ENCODE measurements around the gene CCNG2. TPM values are rescaled to one million over a fixed set of nuclear protein-coding genes. Genes with fewer than 3 reads are reported as not detected.
A peak's percentile ranks its signal among the peaks of the same experiment; 100 is the strongest.

Gene CCNG2
- total RNA-seq, 1 experiment from 2014 or later: 44.2 TPM

GRCh38 chr4:77145842-77146185, 11.2 kb upstream of the CCNG2 start:
- no peaks in the 10 kb centered on the region for H4K20me1 ChIP-seq (ENCODE audit: insufficient read depth)
- peak overlapping the region; percentile 34; the same call in 1 of the 2 replicates for H2AFZ ChIP-seq
- peaks cover 27% of the 10 kb centered on the region for H3F3A ChIP-seq (ENCODE audit: insufficient read depth, low read depth)
- peak overlapping the region; percentile 82 for H3K27ac ChIP-seq
- peaks cover 42% of the 10 kb centered on the region for H3K4me1 ChIP-seq (replicated peaks; ENCODE audit: insufficient read depth)
- peak overlapping the region; percentile 1; the same call in 1 of the 2 replicates for H3K4me3 ChIP-seq
- no peaks in the 10 kb centered on the region for H3K9me3 ChIP-seq (ENCODE audit: insufficient read depth, low read depth)
- ChIA-PET POLR2A (ENCODE audit: unreplicated experiment) (no interaction called here), CTCF (no interaction called here)
- no peak for DNase-seq
- BruUV-seq (replicated peaks): no TSS peak
- TF ChIP-seq CTCF (conservative IDR thresholded peaks at IDR 0.05) (no peak), EZH2 (IDR thresholded peaks at IDR 0.05; ENCODE audit: low read depth) (no peak)
- H3K79me2 ChIP-seq (ENCODE audit: low read depth): no peaks in the 10 kb centered on the region
- no peaks in the 10 kb centered on the region for H3K9me2 ChIP-seq (ENCODE audit: insufficient read depth)
- peak overlapping the region; percentile 60 for H3K4me2 ChIP-seq
- intact Hi-C loops (cut with micrococcal nuclease; ENCODE audit: unreplicated experiment): no loop called here
- H3K36me3 ChIP-seq (ENCODE audit: low read depth): no peaks in the 10 kb centered on the region
- H3K27me3 ChIP-seq (ENCODE audit: insufficient read depth, low read depth): no peaks in the 10 kb centered on the region

- H3K36me3 ChIP-seq (ENCODE audit: low read depth): no peaks in the 10 kb centered on the region
- no peaks in the 10 kb centered on the region for H3K27me3 ChIP-seq (ENCODE audit: insufficient read depth, low read depth)
- H3K79me2 ChIP-seq (ENCODE audit: low read depth): no peaks in the 10 kb centered on the region
- H2AFZ ChIP-seq: peak overlapping the region; percentile 34
- peak overlapping the region; percentile 1; the same call in 1 of the 2 replicates for H3K4me3 ChIP-seq
- BruUV-seq (replicated peaks): no TSS peak
- CTCF ChIA-PET: interaction anchor here (0.6 kb wide), 1 partner anchor 1623 kb away, joined by 9 read pairs; no protein-coding TSS in a partner anchor
- intact Hi-C loops (cut with micrococcal nuclease; ENCODE audit: unreplicated experiment): no loop called here
- peaks cover 42% of the 10 kb centered on the region for H3K4me1 ChIP-seq (replicated peaks; ENCODE audit: insufficient read depth)
- peak overlapping the region; percentile 60 for H3K4me2 ChIP-seq
- H3K9me3 ChIP-seq (ENCODE audit: insufficient read depth, low read depth): no peaks in the 10 kb centered on the region
- DNase-seq: peak in 1 of 2 experiments; percentile 89
- H3K27ac ChIP-seq: peak overlapping the region; percentile 82
- TF ChIP-seq EZH2 (IDR thresholded peaks at IDR 0.05; ENCODE audit: low read depth): no peak
- TF ChIP-seq CTCF (conservative IDR thresholded peaks at IDR 0.05): no peak
- no peaks in the 10 kb centered on the region for H4K20me1 ChIP-seq (ENCODE audit: insufficient read depth)
- peaks cover 27% of the 10 kb centered on the region for H3F3A ChIP-seq (ENCODE audit: insufficient read depth, low read depth)
- POLR2A ChIA-PET (ENCODE audit: unreplicated experiment): interaction anchor here (0.7 kb wide), 1 partner anchor 64 kb away, joined by 8 read pairs; no protein-coding TSS in a partner anchor
- no peaks in the 10 kb centered on the region for H3K9me2 ChIP-seq (ENCODE audit: insufficient read depth)
Observed at GRCh38 chr4:77146186-77147078, 10.6 kb upstream of the CCNG2 start.

- no peaks in the 10 kb centered on the region for H3K36me3 ChIP-seq (ENCODE audit: low read depth)
- no peak for DNase-seq
- no peak overlapping the region for H3K4me3 ChIP-seq
- H3K27ac ChIP-seq: peak overlapping the region; percentile 82
- ChIA-PET POLR2A (ENCODE audit: unreplicated experiment) (interaction anchor here (0.6 kb wide), 1 partner anchor 825 kb away, joined by 6 read pairs; no protein-coding TSS in a partner anchor), CTCF (no interaction called here)
- no peaks in the 10 kb centered on the region for H3K9me2 ChIP-seq (ENCODE audit: insufficient read depth)
- H3K4me1 ChIP-seq (replicated peaks; ENCODE audit: insufficient read depth): peaks cover 49% of the 10 kb centered on the region
- BruUV-seq (replicated peaks): no TSS peak
- TF ChIP-seq EZH2 (IDR thresholded peaks at IDR 0.05; ENCODE audit: low read depth): no peak
- no peak for TF ChIP-seq CTCF (conservative IDR thresholded peaks at IDR 0.05)
- no peaks in the 10 kb centered on the region for H3K79me2 ChIP-seq (ENCODE audit: low read depth)
- intact Hi-C loops (cut with micrococcal nuclease; ENCODE audit: unreplicated experiment): no loop called here
- H3K27me3 ChIP-seq (ENCODE audit: insufficient read depth, low read depth): no peaks in the 10 kb centered on the region
- H2AFZ ChIP-seq: no peak overlapping the region
- H3F3A ChIP-seq (ENCODE audit: insufficient read depth, low read depth): peaks cover 27% of the 10 kb centered on the region
- no peaks in the 10 kb centered on the region for H3K9me3 ChIP-seq (ENCODE audit: insufficient read depth, low read depth)
- H3K4me2 ChIP-seq: peak overlapping the region; percentile 60
- H4K20me1 ChIP-seq (ENCODE audit: insufficient read depth): no peaks in the 10 kb centered on the region
Observed at GRCh38 chr4:77147079-77147782, 9.8 kb upstream of the CCNG2 start.

Measured in PC-9 (cell line).